Hematopoietic multipotent progenitor cell treated with erythropoietin and hydrocortisone succinate and interleukin-3 and kit ligand, for 17 days (in vitro differentiated cells): ENCODE data around the gene SNRNP40.
"Not testable (repeated sequence)": the region's sequence is repeated elsewhere in the genome, so short reads cannot be mapped to it uniquely, and the experiment has no call there.

Experiments used
- DNase-seq: peaks from one replicate; pipeline ENCODE4 v3.0.0-alpha.2; 2015; ENCODE audit warnings: low spot score

Gene SNRNP40

DNA sequence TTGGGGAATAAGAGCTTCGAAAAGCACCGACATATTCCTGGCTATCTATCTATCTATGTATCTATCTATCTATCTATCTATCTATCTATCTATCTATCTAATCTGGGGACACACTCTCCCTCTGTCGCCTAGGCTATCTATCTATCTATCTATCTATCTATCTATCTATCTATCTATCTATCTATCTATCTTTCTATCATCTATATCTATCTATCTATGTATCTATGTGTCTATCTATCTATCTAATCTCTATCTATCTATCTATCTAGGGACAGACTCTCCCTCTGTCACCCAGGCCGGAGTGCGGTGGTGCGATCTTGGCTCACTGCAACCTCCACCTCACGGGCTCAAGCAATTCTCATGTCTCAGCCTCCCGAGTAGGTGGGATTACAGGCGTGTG, 14.2 kb downstream of the SNRNP40 start:
- DNase-seq = not testable (repeated sequence)

DNA sequence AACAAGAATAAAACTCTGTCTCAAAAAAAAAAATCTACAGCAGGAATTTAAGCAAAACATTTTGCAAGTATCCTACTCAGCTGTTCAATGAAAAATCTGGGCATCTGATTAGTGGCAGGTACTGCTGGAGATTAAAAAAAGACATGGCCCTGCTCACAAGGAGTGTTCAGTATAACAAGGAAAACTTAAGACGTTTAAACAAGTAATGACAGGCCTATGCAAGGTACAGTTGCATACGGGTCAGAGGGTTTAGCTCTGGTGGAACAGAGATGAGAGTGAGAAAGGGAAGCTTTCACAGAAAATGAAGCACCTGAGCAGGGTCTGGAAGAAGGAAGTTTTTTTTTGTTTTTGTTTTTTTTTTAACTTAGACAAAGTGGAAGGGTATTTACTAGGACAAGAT, 23.0 kb downstream of the SNRNP40 start:
- no peak for DNase-seq

DNA sequence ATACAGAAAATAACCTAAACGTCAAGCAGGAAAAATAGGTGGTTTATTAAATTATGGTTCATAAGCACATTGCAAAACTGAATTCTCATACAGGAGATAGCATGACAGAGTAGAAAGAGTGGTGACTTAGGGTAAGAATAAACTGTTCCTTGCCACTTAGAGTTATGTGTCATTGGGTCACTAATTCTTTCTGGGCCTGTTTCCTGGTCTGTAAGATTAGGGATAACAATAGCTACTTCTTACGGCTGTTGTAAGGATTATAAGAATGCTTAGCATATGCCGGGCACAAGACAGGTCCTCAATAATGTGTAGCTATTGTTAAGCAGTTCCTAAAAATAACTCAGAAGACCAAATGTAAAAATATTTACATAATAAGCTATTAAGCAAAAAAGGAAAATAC, 24.2 kb downstream of the SNRNP40 start:
- no peak for DNase-seq

DNA sequence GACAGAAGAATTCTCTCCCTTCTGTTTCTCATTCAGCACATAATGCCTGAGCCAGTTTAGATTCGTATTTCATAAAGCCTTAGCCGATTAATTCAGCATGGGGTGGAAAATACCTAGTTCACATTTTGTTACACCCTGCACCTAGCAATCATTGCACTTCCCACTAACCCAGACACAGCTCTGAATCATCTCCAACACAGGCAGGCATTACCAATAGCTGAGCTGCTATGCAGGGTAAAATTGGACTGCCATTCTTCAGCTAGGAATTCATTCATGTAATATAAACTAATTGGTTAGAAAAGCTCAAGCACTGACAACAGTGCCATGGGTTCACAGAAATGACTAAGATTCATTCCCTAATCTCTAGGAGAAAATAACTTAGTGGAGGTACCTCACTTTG, 30.0 kb downstream of the SNRNP40 start:
- no peak for DNase-seq

DNA sequence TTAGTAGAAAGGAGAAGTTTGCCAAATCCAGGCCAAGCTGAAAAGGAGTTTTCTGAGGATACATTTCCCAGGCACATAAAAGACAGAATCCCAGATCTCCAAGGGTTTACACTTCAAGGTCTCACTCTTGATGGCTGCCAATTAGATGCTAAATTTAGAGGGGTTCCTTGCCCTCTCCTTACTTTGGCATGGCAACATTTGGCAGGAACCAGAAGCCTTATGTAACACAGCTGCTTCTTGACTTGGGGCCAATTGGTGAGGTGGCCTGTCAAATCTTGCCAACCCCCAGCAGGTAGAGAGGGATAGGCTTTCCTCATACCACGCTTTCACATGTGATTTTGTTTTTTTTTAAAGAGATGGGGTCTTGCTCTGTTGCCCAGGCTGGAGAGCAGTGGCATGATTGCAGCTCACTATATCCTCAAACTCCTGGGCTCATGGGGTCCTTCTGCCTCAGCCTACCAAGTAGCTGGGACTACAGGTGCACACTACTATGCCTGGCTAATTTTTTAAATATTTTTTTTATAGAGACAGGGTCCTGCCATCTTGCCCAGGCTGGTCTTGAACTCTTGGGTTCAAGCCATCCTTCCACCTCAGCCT, 31.7 kb downstream of the SNRNP40 start:
- no peak for DNase-seq

DNA sequence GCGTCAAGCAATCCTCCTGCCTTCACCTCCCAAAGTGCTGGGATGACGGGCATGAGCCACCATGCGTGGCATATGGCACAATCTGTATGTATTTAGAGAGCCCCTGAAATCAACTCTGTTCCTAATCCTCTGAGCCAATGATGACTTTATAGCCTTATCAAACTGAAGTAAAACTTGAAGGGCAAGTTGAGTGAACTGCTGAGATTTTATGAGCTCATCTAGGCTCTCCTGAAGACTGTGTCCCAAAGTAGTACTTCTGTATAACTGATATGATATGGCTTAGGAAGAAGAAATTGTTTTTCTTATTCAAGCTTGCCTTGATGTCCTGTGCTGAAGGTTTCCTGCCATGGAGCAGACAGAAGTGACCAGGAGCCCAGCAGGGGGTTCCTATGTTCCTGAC, 33.2 kb downstream of the SNRNP40 start:
- no peak for DNase-seq

DNA sequence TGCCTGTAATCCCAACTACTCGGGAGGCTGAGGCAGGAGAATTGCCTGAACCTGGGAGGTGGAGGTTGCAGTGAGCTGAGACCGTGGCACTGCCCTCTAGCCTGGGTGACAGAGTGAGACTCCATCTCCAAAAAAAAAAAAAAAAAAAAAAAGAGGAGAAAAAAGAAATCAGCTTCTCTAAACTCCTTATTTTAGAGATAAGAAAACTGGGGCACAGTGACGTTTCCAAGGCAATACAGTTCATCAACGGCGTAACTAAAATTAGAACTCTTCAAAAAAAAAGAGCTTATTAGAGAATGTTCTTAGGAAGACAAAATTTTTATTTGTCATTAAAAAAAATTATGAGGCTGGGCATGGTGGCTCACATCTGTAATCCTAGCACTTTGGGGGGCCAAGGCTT, 34.2 kb downstream of the SNRNP40 start:
- not testable (repeated sequence) for DNase-seq

DNA sequence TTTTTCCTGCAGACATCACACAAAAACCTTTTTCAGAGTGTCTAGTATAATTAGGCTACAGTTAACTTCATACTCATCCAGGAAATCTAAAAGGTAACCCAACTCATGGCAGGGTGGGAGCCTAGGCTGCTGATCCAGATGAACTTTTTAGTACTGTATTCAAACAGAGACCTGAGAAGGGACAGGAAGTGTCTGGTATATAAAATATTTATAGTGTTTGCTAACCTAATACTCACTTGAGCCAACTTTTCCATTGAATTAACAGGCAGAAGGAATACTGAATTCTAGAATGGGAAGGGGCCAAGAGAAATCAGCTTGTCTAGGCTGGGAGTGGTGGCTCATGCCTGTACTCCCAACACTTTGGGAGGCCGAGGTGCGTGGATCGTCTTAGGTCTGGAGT, 34.7 kb downstream of the SNRNP40 start:
- DNase-seq = no peak

DNA sequence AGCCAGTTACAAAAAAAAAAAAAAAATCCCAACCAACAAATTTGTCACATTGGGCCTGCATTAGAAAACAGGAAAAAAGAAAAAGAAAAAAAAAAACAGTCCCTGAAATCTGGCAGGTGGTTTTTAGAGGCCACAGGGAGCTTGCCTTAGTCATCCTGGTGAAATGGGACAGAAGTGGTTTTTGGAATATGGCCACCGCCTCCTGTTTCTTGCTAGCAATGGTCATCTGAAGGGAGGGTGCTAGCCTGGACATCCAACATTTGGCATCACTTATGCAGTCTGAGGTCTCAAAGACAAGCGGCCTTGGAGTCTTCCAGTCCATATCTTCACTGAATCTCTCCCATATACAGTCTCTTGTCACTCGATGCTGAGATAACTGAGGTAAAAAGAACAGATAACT, 36.8 kb downstream of the SNRNP40 start:
- DNase-seq = no peak

DNA sequence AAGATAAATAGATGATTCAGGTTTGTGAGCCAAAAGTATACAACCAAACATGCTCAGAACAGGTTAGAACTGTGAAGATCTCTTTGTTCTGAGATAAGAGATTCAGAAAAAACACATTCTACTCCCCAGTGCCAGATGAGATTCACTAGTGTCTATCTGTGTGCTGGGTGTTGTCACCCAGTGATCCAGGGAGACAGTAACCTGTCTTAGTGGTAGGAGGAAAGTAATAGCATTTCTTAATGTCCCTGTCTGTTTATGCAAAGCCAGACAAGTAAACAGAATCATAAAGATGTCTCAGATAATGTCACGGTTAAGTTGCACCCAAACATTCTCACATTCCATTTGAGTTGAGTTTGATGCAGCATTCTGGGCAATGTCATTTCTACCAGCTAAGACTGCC, 38.0 kb downstream of the SNRNP40 start:
- DNase-seq = no peak

DNA sequence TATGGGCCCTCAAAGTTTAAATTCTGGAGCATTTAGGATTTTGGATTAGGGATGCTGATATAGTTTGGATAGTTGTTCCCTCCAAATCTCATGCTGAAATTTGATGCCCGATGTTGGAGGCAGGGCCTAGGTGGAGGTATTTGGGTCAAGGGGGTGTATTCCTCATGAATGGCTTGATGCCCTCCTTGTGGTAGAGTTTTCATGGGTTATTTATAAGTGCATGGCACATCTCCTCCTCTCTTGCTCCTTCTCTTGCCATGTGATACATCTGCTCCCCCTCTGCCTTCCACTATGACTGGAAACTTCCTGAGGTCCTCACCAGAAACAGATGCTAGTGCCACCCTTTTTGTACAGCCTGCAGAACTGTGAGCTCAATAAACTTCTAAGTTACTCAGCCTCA, 39.4 kb downstream of the SNRNP40 start:
- no peak for DNase-seq

DNA sequence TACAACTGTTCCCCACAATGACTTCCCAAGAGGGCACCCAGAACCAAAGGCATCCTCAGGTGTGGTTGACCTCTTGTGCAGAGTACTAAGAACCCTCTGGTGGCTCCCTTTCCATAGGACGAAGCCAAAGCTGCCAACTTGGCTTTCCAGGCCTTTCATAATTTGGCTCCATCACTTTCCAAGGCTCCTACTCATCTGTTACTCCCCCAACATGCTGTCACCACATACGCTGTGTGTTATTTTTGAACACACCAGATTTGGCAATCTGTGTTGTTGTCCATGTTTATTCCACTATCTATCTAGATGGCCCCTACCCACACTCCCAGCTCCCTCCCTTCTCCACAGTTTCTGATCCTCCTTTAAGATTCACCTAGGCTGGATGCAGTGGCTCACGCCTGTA, 46.7 kb downstream of the SNRNP40 start:
- no peak for DNase-seq

DNA sequence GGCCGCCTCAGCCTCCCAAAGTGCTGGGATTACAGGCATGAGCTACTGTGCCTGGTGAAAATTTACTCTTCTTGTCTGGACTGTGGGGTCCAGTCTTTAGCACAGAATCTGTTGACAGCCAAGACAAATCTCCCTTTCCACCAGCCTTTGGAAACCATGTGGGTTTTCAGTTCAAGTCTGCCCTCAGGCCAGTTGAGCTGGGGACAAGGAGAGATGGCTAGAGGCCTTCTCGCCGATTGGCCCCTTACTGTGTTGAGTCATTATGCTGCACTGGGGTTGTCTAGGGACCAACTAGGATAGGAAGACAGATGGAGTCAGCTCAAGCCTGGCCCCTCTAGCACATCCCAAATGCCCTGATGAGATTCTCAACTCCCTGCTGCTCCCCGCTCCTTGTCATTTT, 48.3 kb downstream of the SNRNP40 start:
- DNase-seq = no peak

DNA sequence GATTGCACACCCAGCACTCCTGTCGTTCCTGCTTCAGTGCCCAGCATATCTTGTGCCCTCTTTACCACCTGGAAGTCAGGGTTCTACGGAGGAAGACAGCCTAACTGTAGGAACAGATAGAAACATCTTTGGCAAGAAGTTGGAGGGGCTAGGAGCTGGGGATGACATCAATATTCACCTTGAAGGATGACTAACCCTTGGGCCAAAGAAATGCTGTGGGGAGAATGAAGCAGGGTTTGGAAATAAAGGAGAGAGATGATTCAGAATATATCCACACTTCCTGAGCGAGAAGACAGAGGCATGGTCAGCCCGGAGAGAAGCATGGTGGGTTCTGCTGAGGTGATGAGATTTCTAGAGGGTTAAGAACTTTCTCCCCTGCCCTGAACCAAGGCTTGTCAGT, 52.3 kb downstream of the SNRNP40 start:
- no peak for DNase-seq

DNA sequence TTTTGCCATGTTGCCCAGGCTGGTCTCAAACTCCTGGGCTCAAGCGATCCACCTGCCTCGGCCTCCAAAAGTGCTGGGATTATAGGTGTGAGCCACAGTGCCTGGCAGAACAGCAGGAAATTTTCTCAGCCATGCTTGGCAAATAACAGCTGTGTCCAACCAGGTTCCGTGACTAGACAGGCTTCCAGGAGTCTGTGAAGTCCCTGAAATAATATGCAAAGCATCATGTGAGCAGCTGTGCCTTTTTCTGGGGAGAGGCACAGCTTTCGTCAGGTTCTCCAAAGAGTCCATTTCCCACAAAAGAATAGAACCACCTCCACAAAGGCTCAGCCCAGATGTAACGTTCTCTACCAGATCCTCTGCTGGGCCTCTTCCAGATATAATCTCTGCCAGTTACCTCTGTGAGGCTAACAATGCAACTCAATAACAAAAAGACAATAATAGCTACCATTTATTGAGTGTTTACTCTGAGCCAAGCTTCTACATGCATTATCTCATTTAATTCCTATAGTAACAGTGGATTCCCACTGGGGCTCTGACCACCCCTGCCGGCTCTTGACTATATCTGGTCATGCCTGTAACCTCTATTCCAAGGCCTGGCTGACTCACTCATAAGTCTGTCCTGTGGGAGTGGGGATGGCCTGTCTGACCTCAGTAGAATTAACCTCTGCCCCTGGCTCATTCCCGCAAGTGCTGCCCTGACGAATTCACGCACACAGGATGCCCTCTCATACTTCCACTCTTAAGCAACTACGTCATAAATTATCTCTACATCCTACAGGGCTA, 52.9 kb downstream of the SNRNP40 start:
- no peak for DNase-seq

DNA sequence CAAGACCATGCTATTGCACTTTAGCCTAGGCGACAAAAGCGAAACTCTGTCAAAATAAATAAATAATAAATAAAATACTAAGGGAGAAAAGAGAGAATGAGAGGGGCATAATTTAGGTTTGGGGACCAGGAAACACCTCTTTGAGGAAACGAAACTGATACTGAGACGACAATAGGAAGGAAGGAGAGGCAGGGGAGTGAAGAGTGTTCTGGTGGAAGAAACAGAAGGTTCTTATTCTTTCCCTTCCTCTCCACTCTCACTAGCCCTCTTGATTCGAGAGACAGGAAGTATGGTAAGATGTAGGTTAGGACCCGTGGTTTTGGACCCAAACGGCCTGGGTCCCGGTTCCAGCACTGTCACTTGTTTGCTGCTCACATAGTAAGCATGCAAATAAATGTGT, 55.3 kb downstream of the SNRNP40 start:
- DNase-seq = no peak

DNA sequence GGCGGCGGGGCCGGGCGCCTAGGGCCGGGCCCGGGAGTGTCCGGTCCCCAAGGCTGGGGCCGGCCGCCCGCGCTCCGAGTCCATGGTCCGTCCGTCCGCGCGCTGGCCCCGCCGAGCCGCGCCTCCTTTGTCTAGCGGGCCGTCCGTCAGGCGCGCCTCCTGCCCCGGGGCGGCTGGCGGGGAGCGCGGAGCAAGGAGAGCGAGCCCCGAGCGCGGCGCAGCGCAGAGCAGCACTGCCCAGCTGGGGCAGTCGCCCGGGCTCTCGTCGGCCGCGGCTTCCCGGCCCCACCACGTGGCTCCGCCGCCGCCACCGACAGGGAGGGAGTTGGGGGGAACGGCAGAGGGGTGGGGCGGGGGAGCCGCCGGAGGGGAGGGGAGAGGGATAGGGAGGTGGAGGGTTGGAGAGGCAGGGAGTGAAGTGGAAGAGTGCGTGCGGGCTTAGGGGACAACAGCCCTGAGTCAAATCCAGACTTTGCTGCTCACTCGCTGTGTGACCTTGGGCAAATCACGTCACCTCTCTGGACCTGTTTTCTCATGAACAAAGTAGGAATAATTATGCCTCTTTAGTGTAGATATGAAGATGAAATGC, 56.8 kb downstream of the SNRNP40 start, which contains the start of gene NKAIN1:
Gene NKAIN1, minus strand, starts transcription at position 235 of the 589 bp plus-strand sequence. CDS start 340 bp downstream, outside the sequence.
- DNase-seq = no peak

DNA sequence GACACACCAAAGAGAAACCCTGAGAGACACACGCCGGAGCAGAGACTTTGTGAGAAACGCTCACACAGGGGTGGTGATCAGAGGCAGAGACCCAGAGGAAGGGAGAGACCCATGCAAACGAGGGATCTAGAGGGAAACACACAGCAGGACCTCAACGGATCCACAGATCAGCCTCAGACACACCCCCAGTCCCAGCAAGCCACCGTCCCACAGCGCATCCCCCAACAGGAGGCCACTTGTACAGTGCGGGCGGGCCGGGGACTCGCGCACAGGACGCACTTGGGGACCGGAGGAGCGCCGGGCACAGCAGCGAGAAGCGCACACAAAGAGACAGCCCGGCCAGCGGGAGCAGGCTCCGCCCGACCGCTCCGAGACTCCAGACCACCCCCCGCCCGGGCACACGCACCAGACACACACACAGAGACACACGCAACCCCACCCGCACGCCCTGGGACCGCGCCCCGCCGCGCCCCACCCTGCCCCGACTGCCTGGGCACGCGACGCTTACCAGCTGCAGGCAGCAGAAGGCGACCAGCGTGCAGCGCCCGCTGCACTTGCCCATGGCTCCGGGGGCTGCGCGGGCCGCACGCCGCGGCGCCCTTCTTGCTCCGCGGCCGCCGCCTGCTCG, 57.5 kb downstream of the SNRNP40 start:
- DNase-seq = no peak

DNA sequence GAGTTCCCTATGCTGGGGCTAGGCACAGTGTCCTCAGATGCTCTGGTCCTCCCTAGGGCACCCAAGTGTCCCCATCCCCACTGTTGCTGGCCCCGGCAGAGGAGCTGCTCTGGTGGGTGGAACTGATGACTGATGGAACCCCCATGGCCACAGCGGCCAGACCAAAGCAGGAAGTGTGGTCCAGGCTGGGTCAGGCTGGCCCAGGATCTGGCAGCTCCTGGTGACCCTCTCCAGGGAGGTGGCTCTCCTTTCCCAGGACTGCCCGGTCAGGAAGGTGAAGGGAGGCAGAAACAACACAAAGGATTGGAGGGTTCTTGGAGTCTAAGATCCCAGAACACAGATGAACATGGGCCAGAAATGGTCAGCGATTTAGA, 58.0 kb downstream of the SNRNP40 start:
- DNase-seq = no peak

DNA sequence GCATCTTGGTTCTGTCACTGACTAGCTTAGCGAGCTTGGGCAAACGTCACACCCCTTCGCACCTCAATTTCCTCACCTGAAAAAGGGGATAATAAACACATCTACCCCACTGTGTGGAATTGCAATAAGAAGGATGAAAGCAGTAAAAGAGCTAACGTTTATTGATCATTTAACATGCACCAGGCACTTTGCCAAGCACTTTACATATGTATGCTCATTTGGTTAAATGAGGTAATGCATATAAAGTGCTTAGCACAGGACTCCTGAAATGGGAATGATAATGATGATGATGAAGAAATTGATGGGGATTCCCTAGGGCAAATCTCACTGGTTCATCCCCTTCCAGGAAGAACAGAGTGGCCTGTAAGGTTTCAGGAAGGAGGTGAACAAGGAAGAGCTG, 61.7 kb downstream of the SNRNP40 start:
- DNase-seq = no peak

DNA sequence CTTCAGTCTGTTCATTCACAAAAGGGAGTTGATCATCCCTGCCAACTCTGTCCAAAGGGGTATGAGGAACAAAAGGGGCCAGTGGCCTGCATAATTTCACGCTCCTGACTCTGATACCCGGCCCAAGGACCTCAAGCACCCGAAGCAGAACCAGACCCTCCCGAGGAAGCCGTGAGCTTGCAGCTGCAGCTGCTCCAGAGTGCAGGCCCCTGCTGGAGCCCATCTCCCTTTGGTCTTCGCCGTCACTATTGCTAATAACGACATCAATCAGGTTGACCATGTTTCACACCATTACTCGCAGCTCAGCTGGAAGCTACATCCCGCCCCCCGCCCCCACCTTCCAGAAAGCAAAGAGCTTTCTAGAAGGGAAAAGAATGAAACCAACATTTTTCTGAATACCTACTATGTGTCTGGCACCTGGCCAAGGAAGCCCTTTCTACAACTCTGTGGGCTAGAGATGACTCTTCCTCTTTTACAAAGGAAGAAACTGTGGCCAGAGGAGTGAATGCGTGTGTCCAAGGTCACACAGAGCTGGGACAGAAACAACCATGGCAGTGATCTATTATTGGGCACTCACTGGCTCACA, 62.4 kb downstream of the SNRNP40 start:
- no peak for DNase-seq

DNA sequence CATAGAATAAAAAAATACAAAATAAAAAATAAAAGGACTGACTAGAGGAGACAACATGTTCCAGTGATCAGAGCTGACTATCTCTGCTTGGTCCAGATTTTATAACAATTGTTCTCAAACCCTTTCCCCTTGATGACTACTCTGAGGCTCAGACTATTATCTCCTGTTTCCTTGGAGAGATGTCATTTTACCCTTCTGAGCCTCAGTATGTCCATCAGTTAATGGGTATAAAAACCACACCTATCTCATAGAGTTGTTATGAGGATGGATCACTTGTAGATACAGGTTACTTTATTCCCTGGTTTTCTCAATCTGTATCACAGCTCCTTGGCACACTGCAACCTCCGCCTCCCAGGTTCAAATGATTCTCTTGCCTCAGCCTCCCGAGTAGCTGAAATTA, 63.9 kb downstream of the SNRNP40 start:
- DNase-seq = no peak

DNA sequence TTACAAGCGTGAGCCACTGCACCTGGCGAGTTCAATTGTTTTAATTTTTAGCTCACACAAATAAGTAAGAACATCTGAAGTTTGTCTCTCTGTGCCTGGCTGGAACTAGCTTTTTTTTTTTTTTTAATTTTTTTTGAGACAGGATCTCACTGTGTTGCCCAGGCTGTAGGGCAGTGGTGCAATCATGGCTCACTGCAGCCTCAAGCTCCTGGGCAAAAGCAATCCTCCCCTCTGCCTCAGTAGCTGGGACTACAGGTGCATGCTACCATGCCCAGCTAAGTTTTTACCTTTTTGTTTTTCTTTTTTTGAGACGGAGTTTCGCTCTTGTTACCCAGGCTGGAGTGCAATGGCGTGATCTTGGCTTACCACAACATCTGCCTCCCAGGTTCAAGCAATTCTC, 64.8 kb downstream of the SNRNP40 start:
- no peak for DNase-seq
